ENCODE data around the gene CEP55. TPM values are rescaled to one million over a fixed set of nuclear protein-coding genes. Genes with fewer than 3 reads are reported as not detected.

Gene CEP55
- total RNA-seq, 1 experiment from 2014 or later, result 68.5 TPM

DNA sequence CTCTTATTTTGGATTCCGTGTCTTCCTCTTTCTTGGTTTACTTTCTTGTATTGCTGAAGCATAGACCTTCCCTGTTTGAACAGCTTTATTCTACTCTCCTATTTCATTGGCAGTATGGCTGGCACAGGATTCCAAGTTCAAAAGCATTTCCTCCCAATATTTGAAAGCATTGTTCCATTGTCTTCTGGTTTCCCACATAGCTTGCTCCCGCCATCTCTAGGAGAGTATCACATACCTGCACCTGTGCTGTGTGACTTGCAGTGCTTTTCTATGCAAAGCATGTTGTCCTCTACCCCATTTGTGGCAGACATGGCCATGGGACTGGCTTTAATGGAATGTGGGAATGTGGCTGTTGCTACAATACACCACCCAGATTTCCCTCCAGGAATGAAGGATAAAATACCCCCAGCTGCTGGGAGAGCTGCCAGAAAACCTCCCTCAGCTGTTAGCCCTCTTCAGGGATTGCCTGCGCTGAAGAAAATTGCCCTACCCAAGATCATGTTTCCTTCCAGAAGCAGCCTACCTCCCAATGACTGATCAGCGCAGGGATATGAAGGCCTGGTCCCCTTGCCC, 7.4 kb upstream of the CEP55 start:
- DNase-seq (ENCODE audit: low spot score), result no peak
- ChIA-PET POLR2A (ENCODE audit: low non-redundant PET) (no interaction called here), CTCF (no interaction called here)
- H3K4me1 ChIP-seq (ENCODE audit: insufficient read depth, low read length, poor library complexity, severe bottlenecking), result no peaks in the 10 kb centered on the region
- TF ChIP-seq, protein P1, sequence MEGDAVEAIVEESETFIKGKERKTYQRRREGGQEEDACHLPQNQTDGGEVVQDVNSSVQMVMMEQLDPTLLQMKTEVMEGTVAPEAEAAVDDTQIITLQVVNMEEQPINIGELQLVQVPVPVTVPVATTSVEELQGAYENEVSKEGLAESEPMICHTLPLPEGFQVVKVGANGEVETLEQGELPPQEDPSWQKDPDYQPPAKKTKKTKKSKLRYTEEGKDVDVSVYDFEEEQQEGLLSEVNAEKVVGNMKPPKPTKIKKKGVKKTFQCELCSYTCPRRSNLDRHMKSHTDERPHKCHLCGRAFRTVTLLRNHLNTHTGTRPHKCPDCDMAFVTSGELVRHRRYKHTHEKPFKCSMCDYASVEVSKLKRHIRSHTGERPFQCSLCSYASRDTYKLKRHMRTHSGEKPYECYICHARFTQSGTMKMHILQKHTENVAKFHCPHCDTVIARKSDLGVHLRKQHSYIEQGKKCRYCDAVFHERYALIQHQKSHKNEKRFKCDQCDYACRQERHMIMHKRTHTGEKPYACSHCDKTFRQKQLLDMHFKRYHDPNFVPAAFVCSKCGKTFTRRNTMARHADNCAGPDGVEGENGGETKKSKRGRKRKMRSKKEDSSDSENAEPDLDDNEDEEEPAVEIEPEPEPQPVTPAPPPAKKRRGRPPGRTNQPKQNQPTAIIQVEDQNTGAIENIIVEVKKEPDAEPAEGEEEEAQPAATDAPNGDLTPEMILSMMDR (conservative IDR thresholded peaks at IDR 0.05; ENCODE audit: low read depth, low read length), result no peak
- TF ChIP-seq EZH2 (IDR thresholded peaks at IDR 0.05; ENCODE audit: borderline replicate concordance, low read depth, low read length, poor library complexity, severe bottlenecking), result no peak
- no peak overlapping the region for H3K4me3 ChIP-seq (ENCODE audit: low read depth, low read length, poor library complexity, severe bottlenecking)
- no peaks in the 10 kb centered on the region for H3K9me3 ChIP-seq (ENCODE audit: low read depth, low read length, poor library complexity, severe bottlenecking)
- BruUV-seq (replicated peaks), result no TSS peak
- no peaks in the 10 kb centered on the region for H3K36me3 ChIP-seq (ENCODE audit: insufficient read depth, low read length, poor library complexity, severe bottlenecking)
- H3K27ac ChIP-seq (ENCODE audit: low read depth, low read length, poor library complexity, severe bottlenecking), result no peak overlapping the region
- H3K27me3 ChIP-seq (replicated peaks; ENCODE audit: insufficient read depth, low read depth, low read length, poor library complexity), result no peaks in the 10 kb centered on the region
- intact Hi-C loops (cut with micrococcal nuclease; ENCODE audit: unreplicated experiment), result loop anchor here (10.0 kb wide), 1 partner anchor 404 kb away; no protein-coding TSS in a partner anchor

DNA sequence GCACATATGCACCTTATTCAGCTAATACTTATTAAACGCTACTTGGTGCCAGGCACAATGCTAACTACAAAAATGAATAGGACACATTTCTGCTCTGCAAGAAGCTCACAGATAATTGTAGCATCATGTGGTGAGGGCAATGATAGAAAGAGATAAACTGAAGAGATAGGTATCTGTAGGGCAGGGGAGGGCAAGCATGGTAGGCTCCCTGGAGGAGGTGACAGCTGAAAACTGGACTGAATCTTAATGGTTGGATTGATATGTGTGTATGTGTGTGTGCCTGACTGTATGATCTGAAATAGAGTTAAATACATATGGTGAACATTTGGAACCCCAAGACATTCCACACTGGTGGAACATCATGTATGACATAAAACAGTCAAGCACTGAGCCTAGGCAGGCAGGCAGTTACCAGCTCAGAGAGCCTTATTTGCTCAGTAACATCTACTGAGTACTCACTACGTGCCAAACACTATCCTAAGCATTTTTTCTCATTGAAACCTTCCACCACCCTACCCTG, 4.8 kb upstream of the CEP55 start:
- BruUV-seq (replicated peaks), result no TSS peak
- no peak for TF ChIP-seq EZH2 (IDR thresholded peaks at IDR 0.05; ENCODE audit: borderline replicate concordance, low read depth, low read length, poor library complexity, severe bottlenecking)
- no peak for DNase-seq (ENCODE audit: low spot score)
- Histone ChIP-seq H3K4me3 (ENCODE audit: low read depth, low read length, poor library complexity, severe bottlenecking) (no peak overlapping the region), H3K4me1 (ENCODE audit: insufficient read depth, low read length, poor library complexity, severe bottlenecking) (peaks cover 5% of the 10 kb centered on the region), H3K27me3 (replicated peaks; ENCODE audit: insufficient read depth, low read depth, low read length, poor library complexity) (no peaks in the 10 kb centered on the region), H3K36me3 (ENCODE audit: insufficient read depth, low read length, poor library complexity, severe bottlenecking) (no peaks in the 10 kb centered on the region), H3K27ac (ENCODE audit: low read depth, low read length, poor library complexity, severe bottlenecking) (no peak overlapping the region), H3K9me3 (ENCODE audit: low read depth, low read length, poor library complexity, severe bottlenecking) (no peaks in the 10 kb centered on the region)
- intact Hi-C loops (cut with micrococcal nuclease; ENCODE audit: unreplicated experiment), result no loop called here
- ChIA-PET POLR2A (ENCODE audit: low non-redundant PET) (no interaction called here), CTCF (no interaction called here)

DNA sequence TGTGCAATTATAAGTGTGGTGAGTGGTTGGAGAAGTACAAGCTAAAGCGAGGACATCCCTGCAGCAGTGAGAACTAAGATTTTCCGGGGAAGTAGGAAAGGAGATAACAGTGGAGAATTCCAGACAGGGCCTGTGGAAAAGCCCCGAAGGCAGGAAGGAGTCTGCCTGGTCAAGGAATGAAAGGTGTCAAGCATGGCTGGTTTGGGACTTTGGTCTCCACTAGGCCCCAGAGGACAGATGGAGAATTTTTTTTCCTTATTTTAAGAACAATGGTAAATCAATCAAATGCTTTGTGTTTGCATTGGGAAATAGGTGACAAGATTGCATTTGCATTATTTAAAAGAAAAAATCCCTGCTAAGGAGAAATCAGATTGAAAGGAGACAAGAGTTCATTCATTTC, 3.2 kb upstream of the CEP55 start:
- Histone ChIP-seq H3K27me3 (replicated peaks; ENCODE audit: insufficient read depth, low read depth, low read length, poor library complexity) (no peaks in the 10 kb centered on the region), H3K9me3 (ENCODE audit: low read depth, low read length, poor library complexity, severe bottlenecking) (no peaks in the 10 kb centered on the region), H3K36me3 (ENCODE audit: insufficient read depth, low read length, poor library complexity, severe bottlenecking) (no peaks in the 10 kb centered on the region), H3K4me3 (ENCODE audit: low read depth, low read length, poor library complexity, severe bottlenecking) (no peak overlapping the region), H3K4me1 (ENCODE audit: insufficient read depth, low read length, poor library complexity, severe bottlenecking) (peaks cover 5% of the 10 kb centered on the region), H3K27ac (ENCODE audit: low read depth, low read length, poor library complexity, severe bottlenecking) (no peak overlapping the region)
- CTCF ChIA-PET, result no interaction called here
- no peak for TF ChIP-seq EZH2 (IDR thresholded peaks at IDR 0.05; ENCODE audit: borderline replicate concordance, low read depth, low read length, poor library complexity, severe bottlenecking)
- TF ChIP-seq, protein P1 (conservative IDR thresholded peaks at IDR 0.05; ENCODE audit: low read depth, low read length), result no peak
- intact Hi-C loops (cut with micrococcal nuclease; ENCODE audit: unreplicated experiment), result no loop called here
- DNase-seq (ENCODE audit: low spot score), result no peak
- no TSS peak for BruUV-seq (replicated peaks)
- POLR2A ChIA-PET (ENCODE audit: low non-redundant PET), result no interaction called here

DNA sequence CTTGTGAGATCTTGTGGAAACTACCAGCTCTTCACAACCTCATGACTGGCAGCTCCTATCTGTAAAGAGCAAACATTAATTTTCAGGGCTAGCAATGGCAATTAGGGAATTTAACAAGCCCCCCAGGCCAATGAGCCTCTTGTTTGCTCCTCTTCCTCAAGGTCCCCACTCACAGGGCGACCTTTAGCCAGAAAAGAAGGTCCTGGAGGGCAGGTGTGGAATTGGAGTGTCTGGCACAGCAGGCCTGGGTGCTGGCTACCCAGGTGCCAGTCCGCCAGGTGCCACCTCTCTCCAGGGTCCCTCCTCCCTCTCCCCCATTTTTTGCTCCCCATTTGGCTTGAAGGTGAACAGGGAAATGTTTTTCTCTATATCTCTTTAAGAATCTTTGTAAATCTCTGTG, 1.9 kb upstream of the CEP55 start:
- ChIA-PET POLR2A (ENCODE audit: low non-redundant PET) (no interaction called here), CTCF (no interaction called here)
- intact Hi-C loops (cut with micrococcal nuclease; ENCODE audit: unreplicated experiment), result no loop called here
- H3K4me1 ChIP-seq (ENCODE audit: insufficient read depth, low read length, poor library complexity, severe bottlenecking), result peaks cover 5% of the 10 kb centered on the region
- BruUV-seq (replicated peaks), result no TSS peak
- no peak for DNase-seq (ENCODE audit: low spot score)
- no peaks in the 10 kb centered on the region for H3K9me3 ChIP-seq (ENCODE audit: low read depth, low read length, poor library complexity, severe bottlenecking)
- H3K4me3 ChIP-seq (ENCODE audit: low read depth, low read length, poor library complexity, severe bottlenecking), result no peak overlapping the region
- H3K27ac ChIP-seq (ENCODE audit: low read depth, low read length, poor library complexity, severe bottlenecking), result no peak overlapping the region
- no peaks in the 10 kb centered on the region for H3K36me3 ChIP-seq (ENCODE audit: insufficient read depth, low read length, poor library complexity, severe bottlenecking)
- TF ChIP-seq, protein P1 (conservative IDR thresholded peaks at IDR 0.05; ENCODE audit: low read depth, low read length), result no peak
- TF ChIP-seq EZH2 (IDR thresholded peaks at IDR 0.05; ENCODE audit: borderline replicate concordance, low read depth, low read length, poor library complexity, severe bottlenecking), result no peak
- no peaks in the 10 kb centered on the region for H3K27me3 ChIP-seq (replicated peaks; ENCODE audit: insufficient read depth, low read depth, low read length, poor library complexity)
